ENCODE results near the gene PFKFB2.

The PFKFB2 gene

DNA sequence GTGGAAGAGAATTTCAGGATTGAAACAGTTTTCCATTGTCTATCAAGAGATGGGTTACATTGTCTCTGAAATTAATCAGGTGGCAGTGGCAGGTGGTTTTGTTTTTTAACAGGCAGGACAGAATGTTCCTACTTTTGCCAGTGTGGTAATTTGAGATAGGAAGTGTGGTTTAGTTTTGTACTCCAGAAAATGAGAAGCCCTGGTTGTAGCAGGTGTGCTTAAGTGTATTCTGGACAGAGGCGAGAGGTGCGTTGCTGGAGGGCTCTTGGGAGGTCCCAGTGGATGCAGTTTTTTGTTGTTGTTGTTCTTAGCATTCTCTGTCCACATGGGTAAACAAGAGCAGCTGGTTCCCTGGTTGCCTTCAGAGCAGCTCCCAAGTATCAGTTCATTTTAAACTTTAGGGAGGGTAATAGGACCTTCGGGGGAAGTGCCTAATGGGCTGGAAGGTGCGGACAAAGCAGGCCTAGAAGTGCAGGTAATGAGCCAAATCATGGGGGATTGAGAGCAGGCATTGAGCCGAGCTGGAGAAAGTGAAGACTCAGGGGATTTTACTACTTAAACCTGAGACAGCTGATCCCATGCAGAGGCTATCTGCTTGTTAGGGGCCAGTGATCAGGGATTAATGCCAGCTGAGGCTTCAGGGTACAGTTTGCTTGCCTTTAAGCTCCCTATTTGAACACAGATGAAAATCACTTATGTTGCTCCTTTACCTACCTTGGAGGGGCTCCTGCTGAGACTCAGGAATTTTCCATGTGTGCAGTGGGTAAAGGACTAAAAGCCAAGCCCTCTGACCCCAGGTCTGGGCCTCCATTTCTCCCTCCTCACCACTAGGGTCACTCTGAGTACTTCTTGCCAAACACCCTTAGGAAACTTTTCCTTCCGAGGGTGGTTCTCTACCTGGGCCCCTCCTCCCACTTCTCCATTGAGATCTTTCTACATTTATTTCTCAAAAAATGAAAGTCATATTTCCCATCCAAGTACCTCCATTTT is 6.1 kb downstream of the PFKFB2 start:
- TF ChIP-seq, protein P1, sequence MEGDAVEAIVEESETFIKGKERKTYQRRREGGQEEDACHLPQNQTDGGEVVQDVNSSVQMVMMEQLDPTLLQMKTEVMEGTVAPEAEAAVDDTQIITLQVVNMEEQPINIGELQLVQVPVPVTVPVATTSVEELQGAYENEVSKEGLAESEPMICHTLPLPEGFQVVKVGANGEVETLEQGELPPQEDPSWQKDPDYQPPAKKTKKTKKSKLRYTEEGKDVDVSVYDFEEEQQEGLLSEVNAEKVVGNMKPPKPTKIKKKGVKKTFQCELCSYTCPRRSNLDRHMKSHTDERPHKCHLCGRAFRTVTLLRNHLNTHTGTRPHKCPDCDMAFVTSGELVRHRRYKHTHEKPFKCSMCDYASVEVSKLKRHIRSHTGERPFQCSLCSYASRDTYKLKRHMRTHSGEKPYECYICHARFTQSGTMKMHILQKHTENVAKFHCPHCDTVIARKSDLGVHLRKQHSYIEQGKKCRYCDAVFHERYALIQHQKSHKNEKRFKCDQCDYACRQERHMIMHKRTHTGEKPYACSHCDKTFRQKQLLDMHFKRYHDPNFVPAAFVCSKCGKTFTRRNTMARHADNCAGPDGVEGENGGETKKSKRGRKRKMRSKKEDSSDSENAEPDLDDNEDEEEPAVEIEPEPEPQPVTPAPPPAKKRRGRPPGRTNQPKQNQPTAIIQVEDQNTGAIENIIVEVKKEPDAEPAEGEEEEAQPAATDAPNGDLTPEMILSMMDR (IDR thresholded peaks at IDR 0.05; ENCODE audit: low read depth, low read length): no peak; the same call in 1 of the 2 replicates
- TF ChIP-seq EZH2phosphoT487 (IDR thresholded peaks at IDR 0.05; ENCODE audit: low read depth): no peak
- no peaks in the 10 kb centered on the region for H4K20me1 ChIP-seq (ENCODE audit: insufficient read depth, low read length)
- H3K9ac ChIP-seq (ENCODE audit: low read length): no peak overlapping the region
- no peak overlapping the region for H3K4me2 ChIP-seq (ENCODE audit: low read length)
- H3K9me3 ChIP-seq (ENCODE audit: insufficient read depth, low read length): no peaks in the 10 kb centered on the region
- H3K4me1 ChIP-seq (ENCODE audit: low read length): peaks cover 21% of the 10 kb centered on the region
- no peak overlapping the region for H3K4me3 ChIP-seq (ENCODE audit: low read length)
- no peaks in the 10 kb centered on the region for H3K79me2 ChIP-seq (ENCODE audit: low read length)
- no peaks in the 10 kb centered on the region for H3K27me3 ChIP-seq (ENCODE audit: low read depth, low read length)
- peaks cover 11% of the 10 kb centered on the region for H3K36me3 ChIP-seq (replicated peaks; ENCODE audit: low read depth, low read length)
- no peak overlapping the region for H3K27ac ChIP-seq (ENCODE audit: low read length)
- no peak overlapping the region for H2AFZ ChIP-seq (ENCODE audit: low read depth, low read length)

- Histone ChIP-seq H3K4me2 (ENCODE audit: low read length) (no peak overlapping the region), H3K9ac (ENCODE audit: low read length) (no peak overlapping the region), H3K27ac (ENCODE audit: low read length) (no peak overlapping the region), H3K79me2 (ENCODE audit: low read length) (no peaks in the 10 kb centered on the region), H3K9me3 (ENCODE audit: insufficient read depth, low read length) (no peaks in the 10 kb centered on the region), H3K27me3 (ENCODE audit: low read depth, low read length) (no peaks in the 10 kb centered on the region), H4K20me1 (ENCODE audit: insufficient read depth, low read length) (no peaks in the 10 kb centered on the region), H3K4me3 (ENCODE audit: low read length) (no peak overlapping the region), H3K36me3 (replicated peaks; ENCODE audit: low read depth, low read length) (peaks cover 12% of the 10 kb centered on the region), H2AFZ (ENCODE audit: low read depth, low read length) (no peak overlapping the region), H3K4me1 (ENCODE audit: low read length) (peaks cover 14% of the 10 kb centered on the region)
- TF ChIP-seq, protein P1 (IDR thresholded peaks at IDR 0.05; ENCODE audit: low read depth, low read length): no peak
- no peak for TF ChIP-seq EZH2phosphoT487 (IDR thresholded peaks at IDR 0.05; ENCODE audit: low read depth)
These were observed 6.8 kb downstream of the PFKFB2 start for GRCh38 chr1:207059881-207060280.

GRCh38 chr1:207060596-207060995 is 7.5 kb downstream of the PFKFB2 start:
- Histone ChIP-seq H3K9ac (ENCODE audit: low read length) (no peak overlapping the region), H3K4me2 (ENCODE audit: low read length) (no peak overlapping the region), H3K27me3 (ENCODE audit: low read depth, low read length) (no peaks in the 10 kb centered on the region), H3K4me1 (ENCODE audit: low read length) (peaks cover 9% of the 10 kb centered on the region), H4K20me1 (ENCODE audit: insufficient read depth, low read length) (no peaks in the 10 kb centered on the region), H3K4me3 (ENCODE audit: low read length) (no peak overlapping the region), H2AFZ (ENCODE audit: low read depth, low read length) (no peak overlapping the region), H3K36me3 (replicated peaks; ENCODE audit: low read depth, low read length) (peaks cover 15% of the 10 kb centered on the region), H3K79me2 (ENCODE audit: low read length) (no peaks in the 10 kb centered on the region), H3K27ac (ENCODE audit: low read length) (no peak overlapping the region), H3K9me3 (ENCODE audit: insufficient read depth, low read length) (no peaks in the 10 kb centered on the region)
- TF ChIP-seq EZH2phosphoT487 (IDR thresholded peaks at IDR 0.05; ENCODE audit: low read depth): no peak
- TF ChIP-seq, protein P1 (IDR thresholded peaks at IDR 0.05; ENCODE audit: low read depth, low read length): no peak

- Histone ChIP-seq H4K20me1 (ENCODE audit: insufficient read depth, low read length) (no peaks in the 10 kb centered on the region), H3K4me1 (ENCODE audit: low read length) (no peaks in the 10 kb centered on the region), H3K9ac (ENCODE audit: low read length) (no peak overlapping the region), H3K27ac (ENCODE audit: low read length) (no peak overlapping the region), H3K4me2 (ENCODE audit: low read length) (no peak overlapping the region), H3K27me3 (ENCODE audit: low read depth, low read length) (no peaks in the 10 kb centered on the region), H2AFZ (ENCODE audit: low read depth, low read length) (no peak overlapping the region), H3K9me3 (ENCODE audit: insufficient read depth, low read length) (no peaks in the 10 kb centered on the region), H3K79me2 (ENCODE audit: low read length) (no peaks in the 10 kb centered on the region), H3K4me3 (ENCODE audit: low read length) (no peak overlapping the region), H3K36me3 (replicated peaks; ENCODE audit: low read depth, low read length) (peaks cover 15% of the 10 kb centered on the region)
- TF ChIP-seq EZH2phosphoT487 (IDR thresholded peaks at IDR 0.05; ENCODE audit: low read depth): no peak
- TF ChIP-seq, protein P1 (IDR thresholded peaks at IDR 0.05; ENCODE audit: low read depth, low read length): no peak
These were observed 9.0 kb downstream of the PFKFB2 start for GRCh38 chr1:207062058-207062457.

All from OCI-LY3 (cell line).